ENCODE data around the gene RTKN. TPM values are rescaled to one million over a fixed set of nuclear protein-coding genes. Genes with fewer than 3 reads are reported as not detected.

RTKN gene
- total RNA-seq, 6 donors from 2014 or later = 26.7 to 95.3 (median 34.0) TPM

DNA sequence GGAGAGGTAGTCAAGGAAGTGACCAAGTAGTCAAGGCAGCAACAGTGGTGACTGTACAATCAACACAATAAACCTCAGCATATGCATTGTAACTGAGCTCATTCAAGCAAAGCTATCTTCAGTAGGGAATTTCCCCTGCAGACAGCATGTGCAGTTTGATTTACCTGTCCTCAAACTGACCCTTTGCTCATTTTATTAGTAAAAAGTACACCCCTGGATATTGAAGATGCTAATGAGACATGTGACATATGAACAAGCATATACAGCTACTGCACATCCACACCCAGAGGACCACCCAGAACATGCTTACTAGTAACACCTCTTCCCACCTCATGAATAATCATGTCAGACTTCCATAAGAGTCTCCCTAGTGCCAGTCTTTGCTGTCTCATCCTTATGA lies 35.7 kb downstream of the RTKN start:
- no peak overlapping the region for H3K4me3 ChIP-seq
- no peaks in the 10 kb centered on the region for H3K27me3 ChIP-seq
- no peaks in the 10 kb centered on the region for H3K9me3 ChIP-seq
- TF ChIP-seq POLR2AphosphoS5 (IDR thresholded peaks at IDR 0.05) = no peak
- no peak for TF ChIP-seq POLR2A (IDR thresholded peaks at IDR 0.05)
- TF ChIP-seq EP300 (IDR thresholded peaks at IDR 0.05) = no peak
- TF ChIP-seq, protein P1, sequence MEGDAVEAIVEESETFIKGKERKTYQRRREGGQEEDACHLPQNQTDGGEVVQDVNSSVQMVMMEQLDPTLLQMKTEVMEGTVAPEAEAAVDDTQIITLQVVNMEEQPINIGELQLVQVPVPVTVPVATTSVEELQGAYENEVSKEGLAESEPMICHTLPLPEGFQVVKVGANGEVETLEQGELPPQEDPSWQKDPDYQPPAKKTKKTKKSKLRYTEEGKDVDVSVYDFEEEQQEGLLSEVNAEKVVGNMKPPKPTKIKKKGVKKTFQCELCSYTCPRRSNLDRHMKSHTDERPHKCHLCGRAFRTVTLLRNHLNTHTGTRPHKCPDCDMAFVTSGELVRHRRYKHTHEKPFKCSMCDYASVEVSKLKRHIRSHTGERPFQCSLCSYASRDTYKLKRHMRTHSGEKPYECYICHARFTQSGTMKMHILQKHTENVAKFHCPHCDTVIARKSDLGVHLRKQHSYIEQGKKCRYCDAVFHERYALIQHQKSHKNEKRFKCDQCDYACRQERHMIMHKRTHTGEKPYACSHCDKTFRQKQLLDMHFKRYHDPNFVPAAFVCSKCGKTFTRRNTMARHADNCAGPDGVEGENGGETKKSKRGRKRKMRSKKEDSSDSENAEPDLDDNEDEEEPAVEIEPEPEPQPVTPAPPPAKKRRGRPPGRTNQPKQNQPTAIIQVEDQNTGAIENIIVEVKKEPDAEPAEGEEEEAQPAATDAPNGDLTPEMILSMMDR (IDR thresholded peaks at IDR 0.05) = no peak
- no peak overlapping the region for H3K27ac ChIP-seq
- no peak for DNase-seq
- no peaks in the 10 kb centered on the region for H3K4me1 ChIP-seq
- no peak for ATAC-seq (ENCODE audit: low FRiP score in 2 of 2)
- no peaks in the 10 kb centered on the region for H3K36me3 ChIP-seq

GRCh38 chr2:74401891-74402290 lies 39.8 kb downstream of the RTKN start:
- WGBS, 2 donors = 75 to 93% methylated on average over 2 of the region's 2 CpGs
- no peaks in the 10 kb centered on the region for H3K36me3 ChIP-seq
- TF ChIP-seq POLR2A (IDR thresholded peaks at IDR 0.05) = no peak
- no peak for TF ChIP-seq EP300 (IDR thresholded peaks at IDR 0.05)
- TF ChIP-seq, protein P1 (IDR thresholded peaks at IDR 0.05) = no peak
- TF ChIP-seq POLR2AphosphoS5 (IDR thresholded peaks at IDR 0.05) = no peak

DNA sequence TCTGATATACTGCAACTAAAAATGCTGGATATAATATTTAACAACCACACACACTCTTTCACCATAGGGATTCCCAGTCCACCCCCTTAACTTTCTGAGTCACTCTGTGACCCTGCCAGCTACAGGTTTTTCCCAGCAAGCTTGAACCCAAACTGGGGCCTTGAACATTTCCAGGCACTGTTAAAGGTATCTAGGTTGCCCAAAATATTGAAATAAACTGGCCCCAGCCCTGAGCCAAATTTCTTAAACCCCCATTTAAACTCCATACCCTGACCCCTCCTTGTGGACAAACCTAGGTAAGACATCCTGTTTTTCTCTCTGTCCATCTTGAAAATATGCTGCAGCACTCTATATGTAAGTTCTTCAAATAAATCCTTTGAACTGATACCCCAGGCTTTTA lies 42.0 kb downstream of the RTKN start:
- Histone ChIP-seq H3K4me1 (no peaks in the 10 kb centered on the region), H3K4me3 (no peak overlapping the region), H3K36me3 (no peaks in the 10 kb centered on the region), H3K9me3 (no peaks in the 10 kb centered on the region), H3K27ac (no peak overlapping the region), H3K27me3 (no peaks in the 10 kb centered on the region)
- ATAC-seq (ENCODE audit: low FRiP score in 2 of 2) (peak in 1 of 2 donors; percentile 60), DNase-seq (no peak)
- TF ChIP-seq POLR2AphosphoS5 (IDR thresholded peaks at IDR 0.05) (no peak), EP300 (IDR thresholded peaks at IDR 0.05) (no peak)
- TF ChIP-seq, protein P1 (IDR thresholded peaks at IDR 0.05) = peak in 5 of 6 experiments; percentile 9 to 49 (median 31)

More at GRCh38 chr2:74401891-74402290, 39.8 kb downstream of the RTKN start:
- H3K9me3 ChIP-seq = no peaks in the 10 kb centered on the region
- H3K27me3 ChIP-seq = no peaks in the 10 kb centered on the region
- ATAC-seq (ENCODE audit: low FRiP score in 2 of 2) = no peak
- no peak overlapping the region for H3K4me3 ChIP-seq
- DNase-seq = no peak
- no peaks in the 10 kb centered on the region for H3K4me1 ChIP-seq
- no peak overlapping the region for H3K27ac ChIP-seq

DNA sequence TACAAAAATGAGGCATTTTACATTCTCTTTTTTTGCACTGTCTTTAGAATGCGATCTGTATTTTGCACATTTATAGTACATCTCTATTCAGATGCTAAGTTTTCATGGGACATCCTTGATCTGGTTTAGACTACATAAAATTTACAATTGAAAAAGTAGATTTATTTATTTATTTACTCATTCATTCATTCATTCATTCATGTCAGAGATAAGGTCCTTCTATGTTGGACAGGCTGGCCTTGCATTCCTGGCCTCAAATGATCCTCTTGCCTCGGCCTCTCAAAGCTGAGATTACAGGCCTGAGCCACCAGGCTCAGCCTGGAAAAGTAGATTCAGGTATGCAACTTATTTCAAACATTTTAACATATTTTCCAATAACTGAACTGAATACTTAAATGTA lies 45.6 kb downstream of the RTKN start:
- TF ChIP-seq POLR2AphosphoS5 (IDR thresholded peaks at IDR 0.05) (no peak), POLR2A (IDR thresholded peaks at IDR 0.05) (no peak), EP300 (IDR thresholded peaks at IDR 0.05) (no peak)
- TF ChIP-seq, protein P1 (IDR thresholded peaks at IDR 0.05) = no peak
- WGBS, 2 donors = 94 to 97% methylated on average over 2 of the region's 2 CpGs
- Histone ChIP-seq H3K27me3 (no peaks in the 10 kb centered on the region), H3K9me3 (no peaks in the 10 kb centered on the region), H3K36me3 (no peaks in the 10 kb centered on the region), H3K4me1 (peaks cover 0 to 3% (median under 1%) of the 10 kb centered on the region in 4 donors), H3K27ac (no peak overlapping the region), H3K4me3 (no peak overlapping the region)
- DNase-seq (no peak), ATAC-seq (ENCODE audit: low FRiP score in 2 of 2) (no peak)

DNA sequence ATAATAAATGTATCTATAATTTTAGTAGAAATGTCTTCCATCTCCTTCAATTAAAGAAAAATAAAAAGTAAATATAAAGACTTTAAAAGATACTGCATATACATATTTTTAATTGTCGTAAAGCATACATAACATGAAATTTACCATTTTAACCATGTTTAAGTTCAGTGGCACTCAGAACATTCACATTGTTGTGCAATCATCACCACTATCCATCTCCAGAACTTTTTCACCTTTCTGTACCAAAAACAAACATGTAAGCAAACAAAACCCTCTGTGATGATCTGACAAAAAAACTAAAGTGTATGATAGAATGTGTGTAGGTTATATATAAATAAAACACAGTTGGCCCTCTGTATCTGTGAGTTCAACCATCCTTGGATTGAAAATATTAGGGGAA lies 48.2 kb downstream of the RTKN start:
- DNase-seq (no peak), ATAC-seq (ENCODE audit: low FRiP score in 2 of 2) (no peak)
- H3K4me1 ChIP-seq = peaks cover 13 to 29% (median 22%) of the 10 kb centered on the region in 4 donors
- H3K4me3 ChIP-seq = no peak overlapping the region
- TF ChIP-seq EP300 (IDR thresholded peaks at IDR 0.05) (no peak), POLR2AphosphoS5 (IDR thresholded peaks at IDR 0.05) (no peak)
- TF ChIP-seq, protein P1 (IDR thresholded peaks at IDR 0.05) = no peak
- 89 to 97% methylated on average over 1 of the region's 1 CpG for WGBS, 2 donors
- H3K27me3 ChIP-seq = no peaks in the 10 kb centered on the region
- no peaks in the 10 kb centered on the region for H3K36me3 ChIP-seq
- no peaks in the 10 kb centered on the region for H3K9me3 ChIP-seq
- no peak overlapping the region for H3K27ac ChIP-seq

All from upper lobe of left lung (tissue), 6 donors.